ENCODE results near the gene GALNT17. TPM values are rescaled to one million over a fixed set of nuclear protein-coding genes. Genes with fewer than 3 reads are reported as not detected.
A peak's percentile ranks its signal among the peaks of the same experiment; 100 is the strongest.

The GALNT17 gene
- total RNA-seq, 1 donor from 2014 or later, result 95.3 TPM

DNA sequence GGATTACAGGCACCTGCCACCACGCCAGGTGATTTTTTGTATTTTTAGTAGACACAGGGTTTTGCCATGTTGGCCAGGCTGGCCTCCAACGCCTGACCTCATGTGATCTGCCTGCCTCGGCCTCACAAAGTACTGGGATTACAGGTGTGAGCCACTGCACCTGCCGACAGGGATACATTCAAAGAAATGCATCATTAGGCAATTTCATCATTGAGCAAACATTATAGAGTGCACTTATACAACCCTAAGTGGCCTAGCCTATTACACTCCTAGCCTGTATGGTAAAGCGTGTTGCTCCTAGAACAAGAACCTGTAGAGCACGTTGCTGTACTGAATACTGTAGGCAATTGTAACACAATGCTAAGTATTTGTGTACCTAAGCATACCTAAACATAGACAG lies 350.3 kb downstream of the GALNT17 start:
- intact Hi-C loops (cut with micrococcal nuclease), result no loop called here

GRCh38 chr7:71484380-71484779 lies 352.4 kb downstream of the GALNT17 start:
- H3K4me1 ChIP-seq, result peaks cover 5% of the 10 kb centered on the region
- DNase-seq, result no peak
- no peak overlapping the region for H3K27ac ChIP-seq (replicated peaks)
- intact Hi-C loops (cut with micrococcal nuclease), result no loop called here
- H3K27me3 ChIP-seq (ENCODE audit: low read depth), result no peaks in the 10 kb centered on the region
- no peaks in the 10 kb centered on the region for H3K9me3 ChIP-seq (replicated peaks)
- no peaks in the 10 kb centered on the region for H3K36me3 ChIP-seq
- no peak overlapping the region for H3K4me3 ChIP-seq
- TF ChIP-seq, protein P1, sequence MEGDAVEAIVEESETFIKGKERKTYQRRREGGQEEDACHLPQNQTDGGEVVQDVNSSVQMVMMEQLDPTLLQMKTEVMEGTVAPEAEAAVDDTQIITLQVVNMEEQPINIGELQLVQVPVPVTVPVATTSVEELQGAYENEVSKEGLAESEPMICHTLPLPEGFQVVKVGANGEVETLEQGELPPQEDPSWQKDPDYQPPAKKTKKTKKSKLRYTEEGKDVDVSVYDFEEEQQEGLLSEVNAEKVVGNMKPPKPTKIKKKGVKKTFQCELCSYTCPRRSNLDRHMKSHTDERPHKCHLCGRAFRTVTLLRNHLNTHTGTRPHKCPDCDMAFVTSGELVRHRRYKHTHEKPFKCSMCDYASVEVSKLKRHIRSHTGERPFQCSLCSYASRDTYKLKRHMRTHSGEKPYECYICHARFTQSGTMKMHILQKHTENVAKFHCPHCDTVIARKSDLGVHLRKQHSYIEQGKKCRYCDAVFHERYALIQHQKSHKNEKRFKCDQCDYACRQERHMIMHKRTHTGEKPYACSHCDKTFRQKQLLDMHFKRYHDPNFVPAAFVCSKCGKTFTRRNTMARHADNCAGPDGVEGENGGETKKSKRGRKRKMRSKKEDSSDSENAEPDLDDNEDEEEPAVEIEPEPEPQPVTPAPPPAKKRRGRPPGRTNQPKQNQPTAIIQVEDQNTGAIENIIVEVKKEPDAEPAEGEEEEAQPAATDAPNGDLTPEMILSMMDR (IDR thresholded peaks at IDR 0.05; ENCODE audit: borderline replicate concordance), result no peak

More for the DNA sequence above, 350.3 kb downstream of the GALNT17 start:
- no peak for DNase-seq
- Histone ChIP-seq H3K27me3 (ENCODE audit: low read depth) (peaks cover 3% of the 10 kb centered on the region), H3K9me3 (replicated peaks) (no peaks in the 10 kb centered on the region), H3K27ac (replicated peaks) (no peak overlapping the region), H3K36me3 (no peaks in the 10 kb centered on the region), H3K4me1 (peaks cover 5% of the 10 kb centered on the region), H3K4me3 (no peak overlapping the region)
- TF ChIP-seq, protein P1 (IDR thresholded peaks at IDR 0.05; ENCODE audit: borderline replicate concordance), result no peak

- DNase-seq, result no peak
- intact Hi-C loops (cut with micrococcal nuclease), result no loop called here
- Histone ChIP-seq H3K27me3 (ENCODE audit: low read depth) (no peaks in the 10 kb centered on the region), H3K27ac (replicated peaks) (no peak overlapping the region), H3K9me3 (replicated peaks) (no peaks in the 10 kb centered on the region), H3K36me3 (no peaks in the 10 kb centered on the region), H3K4me1 (peaks cover 4% of the 10 kb centered on the region), H3K4me3 (no peak overlapping the region)
- TF ChIP-seq, protein P1 (IDR thresholded peaks at IDR 0.05; ENCODE audit: borderline replicate concordance), result no peak
Observed at GRCh38 chr7:71485586-71485985, 353.6 kb downstream of the GALNT17 start.

DNA sequence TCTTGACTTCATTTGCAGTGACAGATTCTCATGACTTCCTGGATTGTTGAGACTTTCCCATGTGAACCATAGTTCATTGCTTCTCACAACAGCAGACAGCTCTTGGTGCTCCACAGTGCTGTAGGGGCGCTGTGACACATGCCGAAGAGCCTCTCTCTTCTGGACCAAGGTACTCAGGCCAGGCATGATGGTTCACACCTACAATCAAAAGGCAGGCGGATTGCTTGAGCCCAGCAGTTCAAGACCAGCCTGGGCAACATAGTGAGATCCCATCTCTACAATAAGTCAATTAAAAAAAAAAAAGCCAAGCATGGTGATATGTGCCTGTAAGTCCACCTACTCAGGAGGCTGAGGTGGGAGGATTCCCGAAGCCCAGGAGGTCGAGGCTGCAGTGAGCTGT lies 354.5 kb downstream of the GALNT17 start:
- no peaks in the 10 kb centered on the region for H3K36me3 ChIP-seq
- intact Hi-C loops (cut with micrococcal nuclease), result no loop called here

GRCh38 chr7:71486856-71487628 lies 355.1 kb downstream of the GALNT17 start:
- Histone ChIP-seq H3K36me3 (no peaks in the 10 kb centered on the region), H3K4me3 (no peak overlapping the region), H3K4me1 (peaks cover 7% of the 10 kb centered on the region), H3K27ac (replicated peaks) (no peak overlapping the region), H3K9me3 (replicated peaks) (no peaks in the 10 kb centered on the region), H3K27me3 (ENCODE audit: low read depth) (no peaks in the 10 kb centered on the region)
- intact Hi-C loops (cut with micrococcal nuclease), result no loop called here
- TF ChIP-seq, protein P1 (IDR thresholded peaks at IDR 0.05; ENCODE audit: borderline replicate concordance), result no peak
- DNase-seq, result peak; percentile 18

More for the DNA sequence above, 354.5 kb downstream of the GALNT17 start:
- H3K4me1 ChIP-seq, result peaks cover 4% of the 10 kb centered on the region
- no peak overlapping the region for H3K4me3 ChIP-seq
- TF ChIP-seq, protein P1 (IDR thresholded peaks at IDR 0.05; ENCODE audit: borderline replicate concordance), result no peak
- no peaks in the 10 kb centered on the region for H3K9me3 ChIP-seq (replicated peaks)
- no peaks in the 10 kb centered on the region for H3K27me3 ChIP-seq (ENCODE audit: low read depth)
- H3K27ac ChIP-seq (replicated peaks), result no peak overlapping the region
- DNase-seq, result no peak
